Measurements from ENCODE around the gene TRIM58.

TRIM58 gene

GRCh38 chr1:247895163-247895637 is 38.2 kb downstream of the TRIM58 start, which contains the start of gene OR2W3:
Gene OR2W3, plus strand, starts transcription at chr1:247895587. Its CDS starts 0 bp downstream, at chr1:247895587.
- DNase-seq, result no peak

DNA sequence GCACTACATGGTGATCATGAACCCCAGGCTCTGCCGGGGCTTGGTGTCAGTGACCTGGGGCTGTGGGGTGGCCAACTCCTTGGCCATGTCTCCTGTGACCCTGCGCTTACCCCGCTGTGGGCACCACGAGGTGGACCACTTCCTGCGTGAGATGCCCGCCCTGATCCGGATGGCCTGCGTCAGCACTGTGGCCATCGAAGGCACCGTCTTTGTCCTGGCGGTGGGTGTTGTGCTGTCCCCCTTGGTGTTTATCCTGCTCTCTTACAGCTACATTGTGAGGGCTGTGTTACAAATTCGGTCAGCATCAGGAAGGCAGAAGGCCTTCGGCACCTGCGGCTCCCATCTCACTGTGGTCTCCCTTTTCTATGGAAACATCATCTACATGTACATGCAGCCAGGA is 39.0 kb downstream of the TRIM58 start:
- no peak for DNase-seq

DNA sequence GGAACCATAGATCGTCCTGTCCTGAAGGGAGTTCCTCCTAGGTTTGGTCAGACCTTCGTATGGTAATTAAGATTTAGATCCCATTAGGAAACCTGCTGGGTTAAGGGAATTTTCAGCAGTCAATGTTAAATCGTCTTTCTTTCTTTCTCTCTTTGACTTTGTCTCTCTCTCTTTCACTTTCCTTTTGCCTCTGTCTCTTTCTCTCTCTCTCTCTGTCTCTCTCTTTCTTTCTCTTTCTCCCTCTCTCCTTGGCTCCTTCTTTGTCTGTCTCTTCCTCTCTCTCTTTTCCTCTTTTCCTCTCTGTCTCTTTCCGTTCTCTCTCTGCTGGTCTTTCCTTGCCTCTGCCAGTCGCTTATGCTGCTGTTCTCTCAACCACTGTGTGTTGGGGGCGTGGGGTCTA is 47.1 kb downstream of the TRIM58 start:
- no peak for DNase-seq

DNA sequence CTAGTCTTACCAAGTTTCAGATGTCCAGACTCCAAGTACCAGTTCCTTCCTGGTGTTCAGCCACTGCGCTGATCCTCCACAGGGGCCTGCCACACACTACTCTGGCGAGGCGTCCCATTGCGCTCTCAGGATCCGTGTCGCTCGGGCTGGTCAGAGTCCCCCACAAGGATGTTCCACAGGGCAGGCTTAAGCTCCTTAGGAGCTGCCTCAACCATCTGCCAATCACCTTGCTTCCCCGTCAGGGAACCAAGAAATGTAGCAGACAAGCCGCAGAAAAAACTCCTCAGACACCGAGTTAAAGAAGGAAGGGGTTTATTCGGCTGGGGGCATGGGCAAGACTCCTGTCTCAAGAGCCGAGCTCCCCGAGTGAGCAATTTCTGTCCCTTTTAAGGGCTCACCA is 48.2 kb downstream of the TRIM58 start:
- DNase-seq, result no peak

DNA sequence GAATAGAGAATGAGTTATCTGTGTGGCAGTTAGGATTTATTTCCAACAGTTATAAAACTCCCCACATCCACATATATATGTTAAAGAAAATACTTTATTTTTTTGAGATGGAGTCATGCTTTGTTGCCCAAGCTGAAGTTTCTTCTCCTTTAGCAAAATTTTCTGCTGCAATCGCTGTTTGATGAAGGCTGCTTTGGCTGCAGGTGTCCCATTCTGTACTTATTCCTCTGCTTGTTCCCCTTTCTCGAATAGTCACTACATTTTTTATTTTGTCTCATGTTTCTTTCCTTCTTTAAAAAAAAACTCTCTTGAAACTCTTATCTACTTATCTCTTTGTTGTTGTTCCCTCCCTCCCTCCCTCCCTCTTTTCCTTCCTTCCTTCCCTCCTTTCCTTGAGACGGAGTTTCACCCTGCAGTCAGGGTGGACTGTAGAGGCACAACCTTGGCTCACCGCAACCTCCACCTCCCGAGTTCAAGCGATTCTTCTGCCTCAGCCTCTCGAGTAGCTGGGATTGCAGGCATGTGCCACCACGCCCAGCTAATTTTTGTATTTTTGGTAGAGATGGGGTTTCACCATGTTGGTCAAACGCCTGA is 49.0 kb downstream of the TRIM58 start:
- DNase-seq, result no peak

- no peak for DNase-seq
These were observed 49.6 kb downstream of the TRIM58 start for GRCh38 chr1:247906504-247907047.

GRCh38 chr1:247908766-247909165 is 51.8 kb downstream of the TRIM58 start:
- DNase-seq, result no peak

DNA sequence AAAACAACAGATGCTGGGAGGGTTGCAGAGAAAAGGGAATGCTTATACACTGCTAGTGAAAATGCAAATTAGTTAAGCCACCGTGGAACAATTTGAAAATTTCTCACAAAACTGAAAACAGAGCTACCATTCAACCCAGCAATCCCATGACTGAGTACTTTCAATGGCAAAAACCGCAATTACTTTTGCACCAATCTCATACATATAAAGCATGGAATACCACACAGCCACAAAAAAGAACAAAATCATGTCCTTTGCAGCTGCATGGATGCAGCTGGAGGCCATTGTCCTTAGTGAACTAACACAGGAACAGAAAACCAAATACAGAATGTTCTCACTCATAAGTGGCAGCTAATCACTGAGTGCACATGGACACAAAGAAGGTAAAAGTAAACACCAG is 56.8 kb downstream of the TRIM58 start:
- DNase-seq, result no peak

DNA sequence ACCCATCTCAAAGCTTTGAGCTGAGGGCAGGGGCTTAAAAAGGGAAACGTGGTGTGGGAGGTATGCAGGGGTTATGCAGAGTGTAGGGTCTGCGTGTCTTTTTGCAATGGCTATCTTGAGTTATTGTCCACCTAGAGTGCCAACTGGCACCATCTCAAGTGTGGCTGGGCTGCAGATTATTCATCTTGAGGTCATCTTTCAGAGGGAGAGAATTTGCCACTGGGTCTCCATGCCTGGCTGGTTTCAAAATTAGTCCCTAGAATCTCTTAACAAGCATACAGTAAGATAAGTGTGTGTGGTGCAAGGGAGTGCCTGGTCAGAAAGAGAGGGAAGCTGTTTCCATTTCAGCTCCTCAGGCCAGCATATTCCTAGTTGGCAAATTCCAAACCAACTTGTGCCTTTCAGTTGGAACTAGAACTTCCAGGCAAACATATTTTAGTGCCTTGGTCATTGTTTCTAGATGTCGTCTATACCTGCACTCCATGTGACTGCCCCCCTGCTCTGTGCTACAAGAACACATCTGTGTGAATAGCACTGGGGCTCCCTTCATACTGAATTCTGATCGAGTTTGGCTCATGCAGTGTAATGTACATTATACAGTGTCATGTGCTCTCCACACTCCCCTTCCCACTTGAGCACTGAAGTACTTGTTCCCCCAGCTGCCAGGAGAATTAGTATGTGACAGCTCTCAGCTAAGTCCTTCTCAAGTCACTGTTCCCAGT is 58.1 kb downstream of the TRIM58 start:
- DNase-seq, result no peak

DNA sequence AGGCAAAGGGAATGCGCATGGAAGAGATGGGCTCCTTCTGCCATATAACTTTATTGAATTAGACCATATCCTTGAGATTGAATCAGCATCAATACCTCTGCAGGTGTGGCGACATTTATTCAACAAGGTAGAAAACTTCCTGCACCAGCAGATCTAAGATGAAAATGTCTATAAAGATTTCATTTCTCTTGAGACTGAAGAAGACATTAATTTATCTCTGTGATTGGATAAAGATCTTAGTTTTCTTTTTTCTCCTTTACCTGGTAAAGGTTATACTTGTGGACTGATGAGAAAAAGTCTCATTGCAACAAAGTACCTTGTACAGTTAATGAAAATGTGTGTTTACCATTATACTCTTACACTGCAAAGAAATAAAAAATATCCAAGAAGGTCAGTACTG is 63.0 kb downstream of the TRIM58 start, which contains the start of gene OR2T8:
Gene OR2T8, plus strand, starts transcription at position 301 of the 400 bp plus-strand sequence. CDS start 766 bp downstream, outside the sequence.
- DNase-seq, result no peak

- DNase-seq, result no peak
These were observed 67.0 kb downstream of the TRIM58 start for GRCh38 chr1:247923941-247924340.

GRCh38 chr1:247924868-247925267 is 67.9 kb downstream of the TRIM58 start, which contains the start of gene OR2AJ1:
Gene OR2AJ1, plus strand, starts transcription at chr1:247924889. Its CDS starts 8,880 bp downstream, at chr1:247933769.
- DNase-seq, result no peak

All from NCI-H1417 treated with DMSO at 0.1 percent for 48 hours (cell line).